Measurements from ENCODE around the gene CCDC24. TPM values are rescaled to one million over a fixed set of nuclear protein-coding genes. Genes with fewer than 3 reads are reported as not detected.

Gene CCDC24
- total RNA-seq, 1 donor from 2014 or later = 3.3 TPM

DNA sequence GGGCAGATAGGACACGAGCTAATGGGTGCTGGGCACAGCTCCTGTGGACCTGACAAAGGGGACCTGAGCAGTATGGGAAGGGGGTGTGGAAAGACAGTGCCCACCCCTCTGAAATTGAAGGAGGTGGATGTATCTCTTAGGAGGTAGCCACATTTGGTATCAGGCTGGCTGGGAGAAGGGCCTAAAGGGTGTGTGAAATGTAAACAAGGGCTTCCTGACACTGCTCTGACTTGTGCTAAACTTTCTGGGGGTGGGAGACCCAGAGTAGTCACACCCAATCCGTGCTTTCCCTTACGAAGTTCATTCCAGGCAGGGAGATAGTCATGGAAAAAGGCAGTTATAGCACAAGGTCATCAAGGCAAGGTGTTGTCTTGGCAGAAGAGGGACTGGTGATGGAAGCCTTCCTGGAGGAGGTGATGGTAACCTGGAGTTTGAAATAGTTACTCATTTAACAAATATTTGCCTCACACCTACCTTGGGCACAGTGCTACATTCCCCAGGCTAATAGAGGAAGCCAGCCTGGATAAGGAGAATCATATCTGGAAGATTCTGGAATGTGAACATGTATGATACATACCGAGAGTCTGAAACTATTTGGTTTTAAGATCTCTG lies 5.3 kb upstream of the CCDC24 start:
- no peak overlapping the region for H3K4me2 ChIP-seq
- H3K27ac ChIP-seq = no peak overlapping the region
- no peak overlapping the region for H3K9ac ChIP-seq
- Mint-ChIP-seq H3K4me1 (peaks cover 8% of the 10 kb centered on the region), H3K4me3 (no peak overlapping the region), H3K9me3 (no peaks in the 10 kb centered on the region), H3K27me3 (ENCODE audit: insufficient read depth, low read depth) (no peaks in the 10 kb centered on the region), H3K27ac (no peak overlapping the region), H3K36me3 (peaks cover 27% of the 10 kb centered on the region)
- H3K4me1 ChIP-seq = no peaks in the 10 kb centered on the region
- H3K79me2 ChIP-seq (ENCODE audit: low read depth) = no peaks in the 10 kb centered on the region
- H3K27me3 ChIP-seq = no peaks in the 10 kb centered on the region
- no peak overlapping the region for H2AFZ ChIP-seq (replicated peaks)
- H3K36me3 ChIP-seq = no peaks in the 10 kb centered on the region
- H3K9me3 ChIP-seq (ENCODE audit: low read depth) = no peaks in the 10 kb centered on the region
- TF ChIP-seq EZH2 (IDR thresholded peaks at IDR 0.05) (no peak), CTCF (IDR thresholded peaks at IDR 0.05) (no peak), EZH2phosphoT487 (IDR thresholded peaks at IDR 0.05) (no peak)
- no peak for DNase-seq (ENCODE audit: low spot score)
- H4K20me1 ChIP-seq (ENCODE audit: low read depth) = peaks cover 6% of the 10 kb centered on the region
- H3K4me3 ChIP-seq = no peak overlapping the region
- peaks cover 7% of the 10 kb centered on the region for H3F3A ChIP-seq (ENCODE audit: low read depth)

DNA sequence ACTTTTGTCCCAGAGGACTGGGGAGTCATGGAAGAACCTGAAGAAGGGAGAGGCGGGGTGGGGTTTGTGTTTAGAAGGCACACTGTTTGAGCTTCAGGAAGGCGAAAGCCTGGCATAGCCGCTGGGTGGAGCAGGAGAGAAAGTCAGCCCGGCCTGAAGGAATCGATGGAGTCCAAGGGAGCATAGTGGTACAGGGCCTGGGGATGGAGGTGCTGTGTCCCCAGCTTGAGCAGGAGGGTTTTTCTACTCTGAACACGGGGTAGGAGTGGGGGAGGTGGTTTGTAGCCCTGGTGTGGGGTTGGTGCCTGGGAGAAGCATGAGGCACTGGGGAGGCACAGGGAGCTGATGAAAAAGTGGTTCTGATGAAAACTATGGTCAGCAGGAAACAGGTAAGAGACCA lies 4.7 kb upstream of the CCDC24 start:
- H3K9me3 ChIP-seq (ENCODE audit: low read depth) = no peaks in the 10 kb centered on the region
- no peak overlapping the region for H3K4me2 ChIP-seq
- peaks cover 6% of the 10 kb centered on the region for H4K20me1 ChIP-seq (ENCODE audit: low read depth)
- DNase-seq (ENCODE audit: low spot score) = no peak
- H3K27me3 Mint-ChIP-seq (ENCODE audit: insufficient read depth, low read depth) = no peaks in the 10 kb centered on the region
- H3K27ac Mint-ChIP-seq = no peak overlapping the region
- no peak overlapping the region for H3K9ac ChIP-seq
- H3K36me3 ChIP-seq = no peaks in the 10 kb centered on the region
- H3K9me3 Mint-ChIP-seq = no peaks in the 10 kb centered on the region
- no peak overlapping the region for H2AFZ ChIP-seq (replicated peaks)
- no peaks in the 10 kb centered on the region for H3K4me1 ChIP-seq
- H3K36me3 Mint-ChIP-seq = peaks cover 27% of the 10 kb centered on the region
- H3K4me3 Mint-ChIP-seq = no peak overlapping the region
- no peaks in the 10 kb centered on the region for H3K79me2 ChIP-seq (ENCODE audit: low read depth)
- no peak overlapping the region for H3K4me3 ChIP-seq
- peaks cover 13% of the 10 kb centered on the region for H3F3A ChIP-seq (ENCODE audit: low read depth)
- TF ChIP-seq EZH2 (IDR thresholded peaks at IDR 0.05) (no peak), EZH2phosphoT487 (IDR thresholded peaks at IDR 0.05) (no peak), CTCF (IDR thresholded peaks at IDR 0.05) (no peak)
- no peaks in the 10 kb centered on the region for H3K27me3 ChIP-seq
- H3K27ac ChIP-seq = no peak overlapping the region
- peaks cover 8% of the 10 kb centered on the region for H3K4me1 Mint-ChIP-seq

GRCh38 chr1:43987159-43987902 lies 4.1 kb upstream of the CCDC24 start:
- no peaks in the 10 kb centered on the region for H3K4me1 ChIP-seq
- H3K9me3 ChIP-seq (ENCODE audit: low read depth) = no peaks in the 10 kb centered on the region
- no peaks in the 10 kb centered on the region for H3K9me3 Mint-ChIP-seq
- no peak for TF ChIP-seq CTCF (IDR thresholded peaks at IDR 0.05)
- no peak for TF ChIP-seq EZH2phosphoT487 (IDR thresholded peaks at IDR 0.05)
- TF ChIP-seq EZH2 (IDR thresholded peaks at IDR 0.05) = no peak
- no peak overlapping the region for H3K9ac ChIP-seq
- no peak overlapping the region for H3K4me2 ChIP-seq
- DNase-seq (ENCODE audit: low spot score) = no peak
- no peaks in the 10 kb centered on the region for H3K79me2 ChIP-seq (ENCODE audit: low read depth)
- H3K36me3 ChIP-seq = no peaks in the 10 kb centered on the region
- no peak overlapping the region for H3K27ac Mint-ChIP-seq
- no peak overlapping the region for H3K27ac ChIP-seq
- H3K27me3 Mint-ChIP-seq (ENCODE audit: insufficient read depth, low read depth) = no peaks in the 10 kb centered on the region
- no peak overlapping the region for H2AFZ ChIP-seq (replicated peaks)
- no peak overlapping the region for H3K4me3 Mint-ChIP-seq
- H3K27me3 ChIP-seq = no peaks in the 10 kb centered on the region
- H4K20me1 ChIP-seq (ENCODE audit: low read depth) = peaks cover 6% of the 10 kb centered on the region
- peaks cover 18% of the 10 kb centered on the region for H3F3A ChIP-seq (ENCODE audit: low read depth)
- peaks cover 6% of the 10 kb centered on the region for H3K4me1 Mint-ChIP-seq
- H3K36me3 Mint-ChIP-seq = peaks cover 25% of the 10 kb centered on the region
- no peak overlapping the region for H3K4me3 ChIP-seq
